Activated naive CD4-positive, alpha-beta T cell treated with anti-CD3 and anti-CD28 coated beads for 36 hours (primary cell): Measurements from ENCODE around the gene IQGAP2. TPM values are rescaled to one million over a fixed set of nuclear protein-coding genes. Genes with fewer than 3 reads are reported as not detected.
A peak's percentile ranks its signal among the peaks of the same experiment; 100 is the strongest.

ENCODE experiments used
- CTCF ChIA-PET: fragments of 350-600 bp; sonication (Branson Sonifier 250); formaldehyde crosslinking; loops from one replicate; lab custom pipeline; 2021; ENCODE audit warnings: antibody characterized with exemption; lab: Charles Lee
- DNase-seq: peaks from one replicate; pipeline ENCODE4 v3.0.0-alpha.2; 2020
- H3K27ac Mint-ChIP-seq: one replicate; pipeline ENCODE4 v1.8.0; 2021; ENCODE audit warnings: mild to moderate bottlenecking, mixed read lengths
- H3K27me3 Mint-ChIP-seq: one replicate; pipeline ENCODE4 v1.8.0; 2021; ENCODE audit warnings: low read depth, mixed read lengths
- H3K36me3 Mint-ChIP-seq: one replicate; pipeline ENCODE4 v1.8.0; 2021; ENCODE audit warnings: low read depth, mixed read lengths
- H3K4me1 Mint-ChIP-seq: one replicate; pipeline ENCODE4 v1.8.0; 2021; ENCODE audit warnings: low read depth, mixed read lengths
- H3K4me3 Mint-ChIP-seq: one replicate; pipeline ENCODE4 v1.8.0; 2021; ENCODE audit warnings: mild to moderate bottlenecking, moderate library complexity, mixed read lengths
- H3K9me3 Mint-ChIP-seq: one replicate; pipeline ENCODE4 v1.8.0; 2021; ENCODE audit warnings: mixed read lengths
- intact Hi-C: fragments of 100-400 bp; cut with micrococcal nuclease; formaldehyde crosslinking; loops from one replicate; pipeline ENCODE4 v1.15.1; 2023
- total RNA-seq, 2 experiments: library from RNA; stranded (reverse); gene quantifications; one replicate each; pipeline ENCODE4 v1.2.3, GENCODE V29; 2021

The IQGAP2 gene
- total RNA-seq, 2 experiments from 2014 or later, result 54.6 to 55.9 TPM

GRCh38 chr5:76475385-76475784 lies 72.3 kb downstream of the IQGAP2 start:
- intact Hi-C loops, result loop anchor here (10.0 kb wide), 4 partner anchors 141 to 1421 kb away; partner anchors contain the start of genes F2R and GCNT4
- CTCF ChIA-PET, result no interaction called here
- no peaks in the 10 kb centered on the region for H3K36me3 Mint-ChIP-seq
- no peaks in the 10 kb centered on the region for H3K9me3 Mint-ChIP-seq
- H3K27ac Mint-ChIP-seq, result no peak overlapping the region
- peaks cover 75% of the 10 kb centered on the region for H3K4me1 Mint-ChIP-seq
- DNase-seq, result no peak
- H3K27me3 Mint-ChIP-seq, result no peaks in the 10 kb centered on the region
- H3K4me3 Mint-ChIP-seq, result no peak overlapping the region

GRCh38 chr5:76475936-76476335 lies 72.9 kb downstream of the IQGAP2 start:
- no peak overlapping the region for H3K27ac Mint-ChIP-seq
- H3K4me1 Mint-ChIP-seq, result peaks cover 73% of the 10 kb centered on the region
- no peak for DNase-seq
- CTCF ChIA-PET, result no interaction called here
- no peaks in the 10 kb centered on the region for H3K36me3 Mint-ChIP-seq
- no peaks in the 10 kb centered on the region for H3K27me3 Mint-ChIP-seq
- intact Hi-C loops, result loop anchor here (10.0 kb wide), 4 partner anchors 141 to 1421 kb away; partner anchors contain the start of genes F2R and GCNT4
- no peak overlapping the region for H3K4me3 Mint-ChIP-seq
- H3K9me3 Mint-ChIP-seq, result no peaks in the 10 kb centered on the region

DNA sequence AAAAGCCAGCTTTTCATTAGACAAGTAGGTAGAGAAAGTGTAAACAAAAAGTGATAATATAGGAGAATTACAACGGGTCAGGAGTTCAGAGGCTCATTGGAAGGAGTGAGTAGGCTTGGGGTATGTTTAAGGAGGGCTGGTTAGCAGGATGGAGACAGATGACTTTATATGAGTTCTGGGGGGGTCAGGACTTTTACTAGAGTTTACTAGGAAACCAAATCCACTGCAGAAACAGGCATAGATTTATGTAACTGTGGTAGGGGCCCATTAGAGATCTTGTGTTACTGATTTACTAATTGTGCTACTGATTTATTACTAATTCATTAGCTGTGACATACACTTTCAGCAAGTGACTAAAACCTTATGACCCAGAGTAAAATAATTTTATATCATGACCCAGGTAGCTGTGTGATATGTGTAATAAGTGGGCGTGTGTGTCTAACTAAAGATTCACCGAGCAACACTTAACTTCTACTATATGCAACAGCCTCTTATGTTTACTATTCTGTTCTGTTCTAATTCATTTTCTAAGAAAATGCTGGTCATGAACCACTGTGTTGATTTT lies 73.5 kb downstream of the IQGAP2 start:
- H3K4me3 Mint-ChIP-seq, result no peak overlapping the region

DNA sequence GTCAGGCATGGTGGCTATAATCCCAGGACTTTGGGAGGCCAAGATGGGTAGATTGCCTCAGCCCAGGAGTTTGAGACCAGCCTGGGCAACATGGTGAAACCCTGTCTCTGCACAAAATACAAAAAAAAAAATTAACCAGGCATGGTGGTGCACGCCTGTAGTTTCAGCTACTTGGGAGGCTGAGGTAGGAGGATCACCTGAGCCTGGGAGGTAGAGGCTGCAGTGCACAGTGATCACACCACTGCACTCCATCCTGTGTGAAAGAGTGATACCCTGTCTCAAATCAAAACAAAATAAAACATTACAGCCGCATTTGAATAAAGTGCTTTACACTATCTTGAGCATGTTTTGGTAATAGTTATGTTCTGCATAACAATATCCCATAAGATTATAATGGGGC lies 74.0 kb downstream of the IQGAP2 start:
- Mint-ChIP-seq H3K27ac (no peak overlapping the region), H3K36me3 (no peaks in the 10 kb centered on the region), H3K4me1 (peaks cover 62% of the 10 kb centered on the region), H3K9me3 (no peaks in the 10 kb centered on the region), H3K4me3 (no peak overlapping the region), H3K27me3 (no peaks in the 10 kb centered on the region)
- DNase-seq, result no peak
- CTCF ChIA-PET, result no interaction called here
- intact Hi-C loops, result loop anchor here (10.0 kb wide), 4 partner anchors 142 to 1422 kb away; partner anchors contain the start of genes F2R and GCNT4

More for the DNA sequence above, 73.5 kb downstream of the IQGAP2 start:
- intact Hi-C loops, result loop anchor here (10.0 kb wide), 4 partner anchors 142 to 1422 kb away; partner anchors contain the start of genes F2R and GCNT4
- H3K4me1 Mint-ChIP-seq, result peaks cover 67% of the 10 kb centered on the region
- H3K36me3 Mint-ChIP-seq, result no peaks in the 10 kb centered on the region
- no peaks in the 10 kb centered on the region for H3K27me3 Mint-ChIP-seq
- peak overlapping the region; percentile 5 for H3K27ac Mint-ChIP-seq
- CTCF ChIA-PET, result no interaction called here
- no peaks in the 10 kb centered on the region for H3K9me3 Mint-ChIP-seq
- no peak for DNase-seq

GRCh38 chr5:76477571-76477970 lies 74.5 kb downstream of the IQGAP2 start:
- Mint-ChIP-seq H3K4me3 (no peak overlapping the region), H3K27me3 (no peaks in the 10 kb centered on the region), H3K4me1 (peaks cover 57% of the 10 kb centered on the region), H3K27ac (no peak overlapping the region), H3K9me3 (no peaks in the 10 kb centered on the region), H3K36me3 (no peaks in the 10 kb centered on the region)
- intact Hi-C loops, result loop anchor here (10.0 kb wide), 4 partner anchors 143 to 1423 kb away; partner anchors contain the start of genes F2R and GCNT4
- CTCF ChIA-PET, result interaction anchor here (1.1 kb wide), 1 partner anchor 74 kb away, joined by 3 read pairs; the partner anchor contains the start of gene IQGAP2
- DNase-seq, result no peak

DNA sequence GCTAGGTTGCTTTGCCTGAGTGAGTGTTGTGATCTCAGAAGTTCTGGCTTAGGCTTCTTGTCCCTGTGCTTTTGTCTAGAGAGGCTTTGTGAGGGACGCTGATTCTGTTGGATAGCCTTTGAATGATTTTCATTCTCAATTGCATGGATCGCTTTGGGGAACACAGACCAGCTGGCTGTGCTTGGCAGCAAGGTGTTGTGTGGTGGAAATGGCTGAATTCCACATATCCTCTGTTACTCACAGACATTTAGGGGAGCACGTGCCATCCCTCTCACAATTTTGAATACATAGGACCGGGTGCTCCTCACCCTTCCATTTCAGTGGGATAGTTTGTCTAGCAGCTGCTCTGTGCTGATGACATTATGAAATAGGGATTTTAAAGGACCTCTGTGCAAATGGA lies 76.2 kb downstream of the IQGAP2 start:
- H3K27ac Mint-ChIP-seq, result no peak overlapping the region
- H3K9me3 Mint-ChIP-seq, result no peaks in the 10 kb centered on the region
- H3K27me3 Mint-ChIP-seq, result no peaks in the 10 kb centered on the region
- no peak for DNase-seq
- H3K36me3 Mint-ChIP-seq, result no peaks in the 10 kb centered on the region
- intact Hi-C loops, result loop anchor here (10.0 kb wide), 4 partner anchors 144 to 1424 kb away; partner anchors contain the start of genes F2R and GCNT4
- H3K4me1 Mint-ChIP-seq, result peaks cover 46% of the 10 kb centered on the region
- CTCF ChIA-PET, result no interaction called here
- no peak overlapping the region for H3K4me3 Mint-ChIP-seq

- intact Hi-C loops, result loop anchor here (10.0 kb wide), 4 partner anchors 145 to 1425 kb away; partner anchors contain the start of genes F2R and GCNT4
- Mint-ChIP-seq H3K4me1 (peaks cover 44% of the 10 kb centered on the region), H3K9me3 (no peaks in the 10 kb centered on the region), H3K36me3 (no peaks in the 10 kb centered on the region), H3K27ac (no peak overlapping the region), H3K27me3 (no peaks in the 10 kb centered on the region), H3K4me3 (no peak overlapping the region)
- no peak for DNase-seq
- CTCF ChIA-PET, result interaction anchor here (0.6 kb wide), 1 partner anchor 27 kb away, joined by 3 read pairs; no protein-coding TSS in a partner anchor
These were observed 77.0 kb downstream of the IQGAP2 start for GRCh38 chr5:76479973-76480667.

- Mint-ChIP-seq H3K4me1 (peaks cover 35% of the 10 kb centered on the region), H3K4me3 (no peak overlapping the region), H3K27me3 (no peaks in the 10 kb centered on the region), H3K9me3 (no peaks in the 10 kb centered on the region), H3K36me3 (no peaks in the 10 kb centered on the region), H3K27ac (no peak overlapping the region)
- DNase-seq, result no peak
- CTCF ChIA-PET, result interaction anchor here (0.9 to 1.0 kb wide), 2 partner anchors 13 to 99 kb away, joined by 3 read pairs; no protein-coding TSS in a partner anchor
- intact Hi-C loops, result no loop called here
These were observed 79.9 kb downstream of the IQGAP2 start for GRCh38 chr5:76482984-76483383.

DNA sequence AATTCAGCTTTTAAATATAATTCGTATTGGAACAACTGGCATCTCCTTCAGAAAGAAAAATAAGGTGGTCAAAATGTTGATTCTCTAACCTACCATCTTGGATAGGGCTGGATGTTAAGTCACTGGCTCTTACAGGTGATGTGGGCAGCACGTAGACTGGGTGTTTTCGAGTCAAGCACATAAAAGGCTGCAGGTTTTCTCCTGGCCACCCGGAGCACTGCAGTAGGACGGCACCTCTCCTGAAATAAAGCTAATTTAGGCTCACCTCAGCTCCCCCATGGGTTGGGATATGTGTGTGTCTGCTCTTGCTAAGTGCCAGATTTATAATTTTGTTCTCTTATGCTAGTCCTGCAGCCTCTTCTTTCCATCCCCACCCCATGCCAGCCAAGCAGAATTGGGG lies 80.3 kb downstream of the IQGAP2 start:
- Mint-ChIP-seq H3K27ac (no peak overlapping the region), H3K4me3 (no peak overlapping the region), H3K4me1 (peaks cover 36% of the 10 kb centered on the region), H3K9me3 (no peaks in the 10 kb centered on the region), H3K36me3 (no peaks in the 10 kb centered on the region), H3K27me3 (no peaks in the 10 kb centered on the region)
- no peak for DNase-seq
- intact Hi-C loops, result no loop called here
- CTCF ChIA-PET, result interaction anchor here (0.9 to 1.0 kb wide), 2 partner anchors 12 to 100 kb away, joined by 3 read pairs; no protein-coding TSS in a partner anchor

- Mint-ChIP-seq H3K27me3 (no peaks in the 10 kb centered on the region), H3K4me1 (peaks cover 37% of the 10 kb centered on the region), H3K9me3 (no peaks in the 10 kb centered on the region), H3K36me3 (no peaks in the 10 kb centered on the region), H3K4me3 (no peak overlapping the region), H3K27ac (no peak overlapping the region)
- CTCF ChIA-PET, result interaction anchor here (1.0 to 1.2 kb wide), 2 partner anchors 10 to 100 kb away, joined by 3 to 6 read pairs; no protein-coding TSS in a partner anchor
- no peak for DNase-seq
- intact Hi-C loops, result no loop called here
These were observed 80.8 kb downstream of the IQGAP2 start for GRCh38 chr5:76483881-76484280.

DNA sequence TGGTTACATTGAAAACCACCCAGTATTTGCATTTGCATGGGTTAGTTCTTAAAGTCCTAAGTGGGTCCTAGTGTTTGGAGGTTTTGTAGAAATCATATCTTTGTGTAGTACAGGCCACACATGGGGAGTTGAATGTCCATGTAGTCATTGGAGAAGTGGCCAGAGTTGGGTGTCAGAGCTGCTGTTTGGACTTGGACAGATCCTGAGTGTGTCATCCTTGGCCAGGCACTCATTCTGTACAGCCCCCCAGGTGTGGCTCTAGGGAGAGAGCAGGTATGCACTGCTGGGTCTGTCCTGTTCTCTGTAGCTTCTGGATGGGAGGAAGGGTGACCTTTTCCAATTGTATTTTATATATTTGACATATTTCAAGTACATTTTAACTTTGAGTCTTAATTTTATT lies 82.4 kb downstream of the IQGAP2 start:
- DNase-seq, result no peak
- H3K9me3 Mint-ChIP-seq, result no peaks in the 10 kb centered on the region
- intact Hi-C loops, result no loop called here
- CTCF ChIA-PET, result interaction anchor here (1.2 kb wide), 1 partner anchor 18 kb away, joined by 3 read pairs; no protein-coding TSS in a partner anchor
- H3K36me3 Mint-ChIP-seq, result peaks cover 4% of the 10 kb centered on the region
- no peak overlapping the region for H3K27ac Mint-ChIP-seq
- H3K27me3 Mint-ChIP-seq, result no peaks in the 10 kb centered on the region
- H3K4me1 Mint-ChIP-seq, result peaks cover 33% of the 10 kb centered on the region
- H3K4me3 Mint-ChIP-seq, result no peak overlapping the region

DNA sequence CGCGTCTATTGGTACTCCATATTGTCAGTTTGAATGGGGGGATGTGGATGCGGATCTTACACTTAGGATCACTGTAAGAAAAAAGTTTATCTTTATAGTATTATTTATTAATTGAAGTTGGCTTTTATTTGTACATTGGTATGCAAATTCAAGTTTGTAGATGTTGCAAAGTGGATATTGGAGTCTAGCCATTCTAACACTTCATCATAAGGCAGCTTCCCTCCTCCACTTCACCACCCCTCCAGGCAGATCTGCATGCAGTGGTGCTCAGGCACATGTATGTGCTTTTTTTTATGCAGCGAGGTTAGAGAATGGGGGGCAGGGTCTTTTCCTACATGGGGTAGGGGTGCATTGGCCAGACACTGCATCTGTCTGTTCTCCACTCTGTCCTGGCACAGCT lies 84.3 kb downstream of the IQGAP2 start:
- Mint-ChIP-seq H3K4me1 (peaks cover 41% of the 10 kb centered on the region), H3K9me3 (no peaks in the 10 kb centered on the region), H3K4me3 (no peak overlapping the region), H3K27ac (no peak overlapping the region), H3K36me3 (peaks cover 4% of the 10 kb centered on the region), H3K27me3 (no peaks in the 10 kb centered on the region)
- intact Hi-C loops, result no loop called here
- CTCF ChIA-PET, result no interaction called here
- no peak for DNase-seq
